MCF 10A (cell line): ENCODE results near the gene PCNP. TPM values are rescaled to one million over a fixed set of nuclear protein-coding genes. Genes with fewer than 3 reads are reported as not detected.

Experiments
- BruUV-seq: library from RNA; stranded (reverse); fragments of 400-500 nt; replicated peaks from 2 replicates; lab custom pipeline; 2021; lab: Mats Ljungman, UMichigan
- CTCF ChIA-PET: fragments of 300-600 bp; sonication (Branson Sonifier 250); formaldehyde crosslinking; extraction: SDS; loops from one replicate; lab custom pipeline; 2021; ENCODE audit warnings: antibody characterized with exemption, inconsistent platforms; lab: Yijun Ruan, JAX
- POLR2A ChIA-PET: fragments of 300-600, 350-650 bp; sonication (Branson Sonifier 250); formaldehyde crosslinking; extraction: SDS; loops from one replicate; lab custom pipeline; 2020; ENCODE audit warnings: antibody characterized with exemption, inconsistent platforms; lab: Yijun Ruan, JAX
- DNase-seq: peaks from one replicate; pipeline ENCODE4 v3.0.0-alpha.2; 2018; ENCODE audit not compliant: unreplicated experiment
- H3K27ac Mint-ChIP-seq: one replicate; pipeline ENCODE4 v1.8.0; 2022; ENCODE audit warnings: mild to moderate bottlenecking, low read depth, mixed read lengths; ENCODE audit not compliant: unreplicated experiment
- H3K27me3 Mint-ChIP-seq: one replicate; pipeline ENCODE4 v1.8.0; 2022; ENCODE audit warnings: mixed read lengths; ENCODE audit not compliant: insufficient read depth, unreplicated experiment
- H3K36me3 Mint-ChIP-seq: one replicate; pipeline ENCODE4 v1.8.0; 2022; ENCODE audit warnings: mild to moderate bottlenecking, moderate library complexity, mixed read lengths; ENCODE audit not compliant: insufficient read depth, unreplicated experiment
- H3K4me1 Mint-ChIP-seq: one replicate; pipeline ENCODE4 v1.8.0; 2022; ENCODE audit warnings: mixed read lengths; ENCODE audit not compliant: insufficient read depth, unreplicated experiment
- H3K4me3 Mint-ChIP-seq: one replicate; pipeline ENCODE4 v1.8.0; 2022; ENCODE audit warnings: mild to moderate bottlenecking, moderate library complexity, mixed read lengths; ENCODE audit not compliant: unreplicated experiment
- H3K9me3 Mint-ChIP-seq: one replicate; pipeline ENCODE4 v1.8.0; 2022; ENCODE audit warnings: mixed read lengths; ENCODE audit not compliant: unreplicated experiment
- intact Hi-C: fragments of 100-400 bp; cut with micrococcal nuclease; formaldehyde crosslinking; loops from 2 replicates; pipeline ENCODE4 v1.14.1; 2022
- total RNA-seq: library from RNA; stranded (reverse); gene quantifications from 2 replicates; pipeline ENCODE4 v1.2.3, GENCODE V29; 2022
- TF ChIP-seq, protein P1 (sequence below): fragments of 200-600 bp; IDR thresholded peaks from one replicate; pipeline ENCODE4 v1.8.0; 2022; ENCODE audit warnings: antibody characterized with exemption, mild to moderate bottlenecking; ENCODE audit not compliant: unreplicated experiment

PCNP gene
- total RNA-seq, 1 experiment from 2014 or later = 229 TPM

DNA sequence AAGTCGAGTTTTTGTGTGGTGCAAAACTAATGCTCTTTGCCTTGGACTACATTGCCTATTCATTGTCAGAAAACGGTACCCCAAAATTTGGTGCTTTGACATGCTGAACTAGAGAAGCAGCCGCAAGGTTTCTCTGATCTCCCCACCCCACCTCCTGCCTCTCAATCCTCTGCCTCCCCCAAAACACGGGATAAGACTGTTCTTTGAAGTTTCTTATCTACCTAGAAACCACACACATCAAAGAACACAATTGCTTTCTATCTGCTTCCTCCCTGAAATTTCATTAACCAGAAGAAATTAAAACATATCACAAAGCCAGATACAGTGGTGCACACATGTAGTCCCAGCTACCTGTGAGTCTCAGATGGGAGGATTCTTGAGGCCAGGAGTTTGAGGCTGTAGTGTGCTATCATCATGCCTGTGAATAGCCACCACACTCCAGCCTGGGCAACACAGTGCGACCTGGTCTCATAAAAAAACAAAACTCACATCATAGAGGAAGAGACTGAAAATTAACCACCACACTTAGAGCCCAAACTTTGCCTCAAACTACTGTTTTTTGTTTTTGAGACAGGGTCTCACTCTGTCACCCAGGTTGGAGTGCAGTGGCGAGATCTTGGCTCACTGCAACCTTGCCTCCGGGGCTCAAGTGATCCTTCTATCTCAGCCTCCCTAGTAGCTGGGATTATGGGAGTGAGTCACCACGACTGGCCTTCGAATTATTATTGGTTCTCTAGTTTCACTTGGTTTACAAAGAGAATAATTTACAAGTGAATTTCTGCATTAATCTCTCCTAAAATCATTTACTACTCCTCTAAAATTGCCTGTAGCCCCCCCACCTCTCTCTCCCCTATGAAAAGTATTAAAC lies 2.7 kb upstream of the PCNP start:
- H3K4me3 Mint-ChIP-seq = no peak overlapping the region
- no peaks in the 10 kb centered on the region for H3K9me3 Mint-ChIP-seq
- TF ChIP-seq, protein P1, sequence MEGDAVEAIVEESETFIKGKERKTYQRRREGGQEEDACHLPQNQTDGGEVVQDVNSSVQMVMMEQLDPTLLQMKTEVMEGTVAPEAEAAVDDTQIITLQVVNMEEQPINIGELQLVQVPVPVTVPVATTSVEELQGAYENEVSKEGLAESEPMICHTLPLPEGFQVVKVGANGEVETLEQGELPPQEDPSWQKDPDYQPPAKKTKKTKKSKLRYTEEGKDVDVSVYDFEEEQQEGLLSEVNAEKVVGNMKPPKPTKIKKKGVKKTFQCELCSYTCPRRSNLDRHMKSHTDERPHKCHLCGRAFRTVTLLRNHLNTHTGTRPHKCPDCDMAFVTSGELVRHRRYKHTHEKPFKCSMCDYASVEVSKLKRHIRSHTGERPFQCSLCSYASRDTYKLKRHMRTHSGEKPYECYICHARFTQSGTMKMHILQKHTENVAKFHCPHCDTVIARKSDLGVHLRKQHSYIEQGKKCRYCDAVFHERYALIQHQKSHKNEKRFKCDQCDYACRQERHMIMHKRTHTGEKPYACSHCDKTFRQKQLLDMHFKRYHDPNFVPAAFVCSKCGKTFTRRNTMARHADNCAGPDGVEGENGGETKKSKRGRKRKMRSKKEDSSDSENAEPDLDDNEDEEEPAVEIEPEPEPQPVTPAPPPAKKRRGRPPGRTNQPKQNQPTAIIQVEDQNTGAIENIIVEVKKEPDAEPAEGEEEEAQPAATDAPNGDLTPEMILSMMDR = no peak
- H3K27me3 Mint-ChIP-seq = no peaks in the 10 kb centered on the region
- POLR2A ChIA-PET = interaction anchor here (0.6 to 5.9 kb wide), 6 partner anchors 8 to 150 kb away, joined by 3 to 102 read pairs (median 4); partner anchors contain the start of genes SENP7, TRMT10C and ZBTB11
- H3K4me1 Mint-ChIP-seq = peaks cover 18% of the 10 kb centered on the region
- DNase-seq = peak; percentile 36
- peaks cover 42% of the 10 kb centered on the region for H3K36me3 Mint-ChIP-seq
- peak overlapping the region; percentile 59 for H3K27ac Mint-ChIP-seq
- no TSS peak for BruUV-seq
- intact Hi-C loops = no loop called here
- CTCF ChIA-PET = interaction anchor here (1.1 kb wide), 1 partner anchor 136 kb away, joined by 3 read pairs; no protein-coding TSS in a partner anchor

DNA sequence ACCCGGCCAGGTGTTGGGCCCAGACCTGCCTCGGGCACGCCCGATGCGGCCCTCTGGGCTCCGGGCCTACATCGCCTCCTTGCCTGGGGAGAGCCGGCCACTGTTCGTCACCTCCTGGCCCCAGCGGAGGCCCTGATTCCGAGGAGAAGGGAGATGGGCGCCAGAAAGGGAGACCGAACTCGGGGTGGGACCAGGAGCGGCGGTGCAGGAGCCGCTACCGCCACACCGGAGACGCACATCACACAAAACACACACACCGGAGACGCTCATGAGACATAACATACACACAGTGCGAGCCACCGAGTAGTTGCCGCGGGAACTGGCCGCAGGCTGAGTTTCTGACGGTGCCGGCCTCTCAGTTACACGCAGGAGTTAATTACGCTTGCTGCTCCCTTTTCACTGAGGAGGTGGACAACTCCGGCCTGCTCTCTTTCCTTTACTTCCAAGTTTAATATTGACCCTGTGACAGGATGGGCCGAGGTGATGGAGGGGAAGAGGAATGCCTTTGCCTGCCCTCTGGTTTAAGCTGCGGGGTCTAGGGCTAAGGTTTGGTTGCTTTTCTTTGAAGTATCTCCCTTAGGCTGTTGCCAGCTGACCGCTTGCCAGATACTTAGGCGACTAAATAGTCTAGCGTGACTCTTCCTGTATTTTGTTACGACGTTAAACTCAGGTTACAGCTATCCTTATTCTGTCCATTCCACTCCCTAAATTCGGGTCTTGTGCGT lies 570 bp downstream of the PCNP start:
- Mint-ChIP-seq H3K4me1 (peaks cover 33% of the 10 kb centered on the region), H3K4me3 (peak overlapping the region; percentile 97), H3K27me3 (no peaks in the 10 kb centered on the region), H3K27ac (peak overlapping the region; percentile 100), H3K36me3 (peaks cover 49% of the 10 kb centered on the region), H3K9me3 (no peaks in the 10 kb centered on the region)
- DNase-seq = peak; percentile 70
- BruUV-seq = no TSS peak
- intact Hi-C loops = loop anchor here (2.0 kb wide), 1 partner anchor 102 kb away; the partner anchor contains the start of gene ZBTB11
- ChIA-PET CTCF (interaction anchor here (0.5 to 2.1 kb wide), 17 partner anchors 9 to 985 kb away, joined by 3 to 7 read pairs (median 3); partner anchors contain the start of gene ZBTB11), POLR2A (interaction anchor here (0.5 to 6.6 kb wide), 29 partner anchors 10 to 872 kb away, joined by 3 to 143 read pairs (median 4); partner anchors contain the start of genes CEP97, RPL24, SENP7 and TRMT10C)
- TF ChIP-seq, protein P1 = no peak

DNA sequence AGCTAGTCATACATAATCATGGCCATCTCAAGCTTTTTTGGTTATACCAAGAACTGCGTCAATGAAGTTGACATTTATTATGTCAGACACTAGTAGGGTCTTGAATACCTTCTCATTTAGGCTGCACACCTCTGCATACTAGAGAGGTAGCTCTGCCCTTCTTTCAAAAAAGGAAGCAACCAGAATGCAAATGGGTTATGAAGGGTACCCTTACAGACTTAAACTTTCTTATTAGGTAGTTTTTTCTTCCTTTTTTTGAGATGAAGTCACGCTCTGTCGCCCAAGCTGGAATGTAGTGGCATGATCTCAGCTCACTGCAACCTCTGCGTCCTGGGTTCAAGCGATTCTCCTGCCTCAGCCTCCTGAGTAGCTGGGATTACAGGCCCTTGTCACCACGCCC lies 3.3 kb downstream of the PCNP start:
- TF ChIP-seq, protein P1 = no peak
- Mint-ChIP-seq H3K27ac (no peak overlapping the region), H3K36me3 (peaks cover 73% of the 10 kb centered on the region), H3K4me1 (peaks cover 27% of the 10 kb centered on the region), H3K9me3 (no peaks in the 10 kb centered on the region), H3K4me3 (no peak overlapping the region), H3K27me3 (no peaks in the 10 kb centered on the region)
- CTCF ChIA-PET = interaction anchor here (0.6 to 0.8 kb wide), 2 partner anchors 15 to 191 kb away, joined by 3 read pairs; no protein-coding TSS in a partner anchor
- no TSS peak for BruUV-seq
- DNase-seq = no peak
- intact Hi-C loops = no loop called here
- POLR2A ChIA-PET = interaction anchor here (0.9 to 6.6 kb wide), 3 partner anchors 10 to 99 kb away, joined by 3 to 143 read pairs (median 5); partner anchors contain the start of genes TRMT10C and ZBTB11
